Neural cell (in vitro differentiated cells): ENCODE results near the gene SFTPD. TPM values are rescaled to one million over a fixed set of nuclear protein-coding genes. Genes with fewer than 3 reads are reported as not detected.

Source experiments
- H2AFZ ChIP-seq: fragments of 200-600, 300-800 bp; sonication (generic), shearing (Covaris generic); 2 replicates; pipeline ENCODE4 v1.6.0; 2014; ENCODE audit warnings: low read depth, mild to moderate bottlenecking, antibody characterized with exemption, low read length, moderate library complexity
- H3F3A ChIP-seq: fragments of 200-600 bp; shearing (Covaris generic); 2 replicates; pipeline ENCODE4 v1.6.1; 2016; ENCODE audit warnings: mild to moderate bottlenecking, moderate library complexity, mixed read lengths, antibody characterized with exemption, low read length; ENCODE audit not compliant: insufficient read depth, poor library complexity, severe bottlenecking
- H3K27ac ChIP-seq: fragments of 200-600, 300-800 bp; sonication (generic), shearing (Covaris generic); 2 replicates; pipeline ENCODE4 v1.5.1; 2014; ENCODE audit warnings: mild to moderate bottlenecking, low read length, moderate library complexity
- H3K27me3 ChIP-seq: fragments of 300-800, 200-600 bp; sonication (generic), shearing (Covaris generic); 2 replicates; pipeline ENCODE4 v1.6.0; 2014; ENCODE audit warnings: mild to moderate bottlenecking, low read depth, low read length, moderate library complexity; ENCODE audit not compliant: insufficient read depth
- H3K36me3 ChIP-seq: fragments of 300-800, 200-600 bp; sonication (generic), shearing (Covaris generic); 2 replicates; pipeline ENCODE4 v1.5.1; 2014; ENCODE audit warnings: mild to moderate bottlenecking, antibody characterized with exemption, low read length, moderate library complexity; ENCODE audit not compliant: insufficient read depth
- H3K4me2 ChIP-seq: fragments of 300-800, 200-600 bp; sonication (generic), shearing (Covaris generic); 2 replicates; pipeline ENCODE4 v1.6.0; 2014; ENCODE audit warnings: mild to moderate bottlenecking, low read length
- H3K4me3 ChIP-seq: fragments of 300-800, 200-600 bp; sonication (generic), shearing (Covaris generic); 2 replicates; pipeline ENCODE4 v1.5.1; 2014; ENCODE audit warnings: mild to moderate bottlenecking, low read length, moderate library complexity
- H3K79me2 ChIP-seq: fragments of 200-600 bp; shearing (Covaris generic); replicated peaks from 2 replicates; pipeline ENCODE4 v1.6.0; 2014; ENCODE audit warnings: mild to moderate bottlenecking, low read length, moderate library complexity; ENCODE audit not compliant: insufficient read depth
- H3K9ac ChIP-seq: fragments of 300-800, 200-600 bp; sonication (generic), shearing (Covaris generic); 2 replicates; pipeline ENCODE4 v1.6.1; 2016; ENCODE audit warnings: mild to moderate bottlenecking, low read length, mixed read lengths
- H3K9me2 ChIP-seq: fragments of 200-600 bp; shearing (Covaris generic); 2 replicates; pipeline ENCODE4 v1.6.1; 2016; ENCODE audit warnings: mild to moderate bottlenecking, low read length, mixed read lengths; ENCODE audit not compliant: insufficient read depth
- H3K9me3 ChIP-seq: fragments of 200-600, 300-800 bp; sonication (generic), shearing (Covaris generic); 2 replicates; pipeline ENCODE4 v1.6.1; 2016; ENCODE audit warnings: mild to moderate bottlenecking, mixed run types, low read length, moderate library complexity, mixed read lengths
- H4K20me1 ChIP-seq: fragments of 200-600 bp; shearing (Covaris generic); 2 replicates; pipeline ENCODE4 v1.6.1; 2016; ENCODE audit warnings: mild to moderate bottlenecking, mixed run types; ENCODE audit not compliant: insufficient read depth
- CTCF ChIP-seq: fragments of 450-650 bp; IDR thresholded peaks from 2 replicates; pipeline ENCODE4 v1.5.1; 2014; ENCODE audit warnings: antibody characterized with exemption, mild to moderate bottlenecking, moderate library complexity; ENCODE audit not compliant: poor library complexity, severe bottlenecking
- EP300 ChIP-seq: fragments of 450-650 bp; conservative IDR thresholded peaks from 2 replicates; pipeline ENCODE4 v1.6.1; 2014; ENCODE audit warnings: antibody characterized with exemption, mild to moderate bottlenecking, moderate library complexity; ENCODE audit not compliant: poor library complexity, severe bottlenecking
- EZH2 ChIP-seq: fragments of 200-600, 300-800 bp; shearing (Covaris generic), sonication (generic); IDR thresholded peaks from 2 replicates; pipeline ENCODE4 v1.6.1; 2014; ENCODE audit warnings: antibody characterized with exemption, low read length, borderline replicate concordance, mild to moderate bottlenecking; ENCODE audit not compliant: insufficient read depth, poor library complexity, severe bottlenecking
- MXI1 ChIP-seq: fragments of 450-650 bp; conservative IDR thresholded peaks from 2 replicates; pipeline ENCODE4 v1.6.1; 2014; ENCODE audit warnings: antibody characterized with exemption, mild to moderate bottlenecking; ENCODE audit not compliant: poor library complexity, severe bottlenecking
- POLR2AphosphoS5 ChIP-seq: IDR thresholded peaks from 2 replicates; pipeline ENCODE4 v1.6.1; 2012
- RAD21 ChIP-seq: fragments of 450-650 bp; conservative IDR thresholded peaks from 2 replicates; pipeline ENCODE4 v1.6.1; 2014; ENCODE audit warnings: antibody characterized with exemption, mild to moderate bottlenecking, moderate library complexity
- REST ChIP-seq: IDR thresholded peaks from 2 replicates; pipeline ENCODE4 v1.6.1; 2012; ENCODE audit warnings: borderline replicate concordance
- SMC3 ChIP-seq: fragments of 450-650 bp; conservative IDR thresholded peaks from 2 replicates; pipeline ENCODE4 v1.6.1; 2014; ENCODE audit warnings: antibody characterized with exemption, mild to moderate bottlenecking, moderate library complexity; ENCODE audit not compliant: poor library complexity
- TAF1 ChIP-seq: IDR thresholded peaks from 2 replicates; pipeline ENCODE4 v1.6.1; 2012; ENCODE audit warnings: low read depth
- polyA plus RNA-seq: library from polyadenylated mRNA; depleted of rRNA; stranded (reverse); fragments of >200 nt; gene quantifications from 2 replicates; pipeline ENCODE4 v1.2.3, GENCODE V29; 2014

The SFTPD gene
- polyA plus RNA-seq, 1 donor from 2014 or later = 0.51 TPM

- H3K79me2 ChIP-seq = no peaks in the 10 kb centered on the region
- H3K36me3 ChIP-seq = no peaks in the 10 kb centered on the region
- H3K27me3 ChIP-seq = no peaks in the 10 kb centered on the region
These were observed 1.9 kb downstream of the SFTPD start for GRCh38 chr10:79947083-79947415.

GRCh38 chr10:79946271-79947082 is 2.4 kb downstream of the SFTPD start:
- Histone ChIP-seq H3K27me3 (no peaks in the 10 kb centered on the region), H3K9me2 (no peaks in the 10 kb centered on the region), H3F3A (no peaks in the 10 kb centered on the region), H3K4me3 (no peak overlapping the region), H3K36me3 (no peaks in the 10 kb centered on the region), H4K20me1 (no peaks in the 10 kb centered on the region), H3K27ac (no peak overlapping the region), H3K9me3 (no peaks in the 10 kb centered on the region), H2AFZ (no peak overlapping the region), H3K9ac (no peak overlapping the region), H3K79me2 (no peaks in the 10 kb centered on the region), H3K4me2 (no peak overlapping the region)
- TF ChIP-seq MXI1 (no peak), TAF1 (no peak), RAD21 (no peak), EZH2 (no peak), REST (no peak), EP300 (no peak), POLR2AphosphoS5 (no peak)

More at GRCh38 chr10:79947083-79947415, 1.9 kb downstream of the SFTPD start:
- H3K4me3 ChIP-seq = no peak overlapping the region
- no peaks in the 10 kb centered on the region for H3K9me2 ChIP-seq
- no peak for TF ChIP-seq POLR2AphosphoS5
- TF ChIP-seq MXI1 = no peak
- no peak for TF ChIP-seq SMC3
- TF ChIP-seq EZH2 = no peak
- no peak for TF ChIP-seq REST
- TF ChIP-seq TAF1 = no peak
- TF ChIP-seq CTCF = no peak
- TF ChIP-seq RAD21 = no peak
- no peak for TF ChIP-seq EP300
- H3K4me2 ChIP-seq = no peak overlapping the region
- H3F3A ChIP-seq = no peaks in the 10 kb centered on the region
- no peaks in the 10 kb centered on the region for H4K20me1 ChIP-seq
- H2AFZ ChIP-seq = no peak overlapping the region
- no peaks in the 10 kb centered on the region for H3K9me3 ChIP-seq
- H3K9ac ChIP-seq = no peak overlapping the region
- H3K27ac ChIP-seq = no peak overlapping the region
